NCI-H2171 treated with DMSO at 0.1 percent for 48 hours (cell line): Measurements from ENCODE around the gene CCDC78.
A peak's percentile ranks its signal among the peaks of the same experiment; 100 is the strongest.

Experiments
- DNase-seq: peaks from one replicate; lab custom pipeline; 2025; lab: John Stamatoyannopoulos, UW

The CCDC78 gene

GRCh38 chr16:726438-727290 is at the start of gene CCDC78, which contains the start of gene HAGHL:
Gene CCDC78 (minus strand): TSS chr16:726443. CDS start chr16:726367, 76 bp downstream.
Gene HAGHL (plus strand): TSS chr16:727106. CDS start chr16:727510, 404 bp downstream.
- peak; percentile 44 for DNase-seq

GRCh38 chr16:775236-775796 is 49.1 kb upstream of the CCDC78 start:
- DNase-seq = no peak

- DNase-seq = no peak
Measured at GRCh38 chr16:774086-775001, 48.1 kb upstream of the CCDC78 start.

GRCh38 chr16:772959-773358 is 46.7 kb upstream of the CCDC78 start:
- no peak for DNase-seq

- DNase-seq = no peak
Measured at GRCh38 chr16:770411-770810, 44.2 kb upstream of the CCDC78 start.

- DNase-seq = no peak
Measured at GRCh38 chr16:769934-770333, 43.7 kb upstream of the CCDC78 start.

- DNase-seq = no peak
Measured at GRCh38 chr16:769184-769784, 43.0 kb upstream of the CCDC78 start.

- no peak for DNase-seq
Measured at GRCh38 chr16:768428-768827, 42.2 kb upstream of the CCDC78 start.

GRCh38 chr16:767743-768235 is 41.5 kb upstream of the CCDC78 start:
- no peak for DNase-seq

- DNase-seq = no peak
Measured at GRCh38 chr16:766820-767640, 40.8 kb upstream of the CCDC78 start.

- no peak for DNase-seq
Measured at GRCh38 chr16:766008-766819, 40.0 kb upstream of the CCDC78 start.

- no peak for DNase-seq
Measured at GRCh38 chr16:765488-765865, 39.2 kb upstream of the CCDC78 start.

- no peak for DNase-seq
Measured at GRCh38 chr16:764848-765487, 38.7 kb upstream of the CCDC78 start.

GRCh38 chr16:764184-764750 is 38.0 kb upstream of the CCDC78 start:
- DNase-seq = no peak

- DNase-seq = no peak
Measured at GRCh38 chr16:763369-764183, 37.3 kb upstream of the CCDC78 start.

- no peak for DNase-seq
Measured at GRCh38 chr16:762595-763268, 36.5 kb upstream of the CCDC78 start.

- no peak for DNase-seq
Measured at GRCh38 chr16:761625-762513, 35.6 kb upstream of the CCDC78 start.
